Stimulated activated CD8-positive, alpha-beta memory T cell treated with anti-CD3 and anti-CD28 coated beads, Interleukin-4, amount 100 ng/mL, for 1 hour (primary cell): ENCODE data around the gene ZBTB1.
A peak's percentile ranks its signal among the peaks of the same experiment; 100 is the strongest.
"Not testable (repeated sequence)": the region's sequence is repeated elsewhere in the genome, so short reads cannot be mapped to it uniquely, and the experiment has no call there.

Experiments used
- DNase-seq, 2 donors: peaks; one replicate each; pipeline ENCODE4 v3.0.0-alpha.2; 2020; ENCODE audit warnings: low read depth in 2 of 2, low spot score in 1 of 2

Gene ZBTB1

DNA sequence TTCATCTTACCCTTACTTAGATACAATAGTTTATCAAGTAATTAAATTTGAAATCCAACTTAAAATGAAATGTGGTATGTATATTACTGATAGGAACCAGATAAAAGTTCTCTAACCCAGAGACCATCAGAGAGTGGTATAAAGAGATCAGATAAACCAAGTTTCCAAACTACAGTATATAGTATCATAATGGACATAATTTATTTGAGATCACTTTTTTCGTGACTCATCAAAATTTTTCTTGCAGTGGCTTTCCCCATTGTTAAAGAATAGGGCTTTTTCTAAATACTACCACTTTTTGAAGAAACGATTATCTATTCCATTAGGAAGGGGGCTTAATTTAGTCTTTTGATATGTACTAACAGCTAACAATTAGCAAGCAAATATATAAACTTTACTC, 20.8 kb downstream of the ZBTB1 start:
- DNase-seq = no peak

DNA sequence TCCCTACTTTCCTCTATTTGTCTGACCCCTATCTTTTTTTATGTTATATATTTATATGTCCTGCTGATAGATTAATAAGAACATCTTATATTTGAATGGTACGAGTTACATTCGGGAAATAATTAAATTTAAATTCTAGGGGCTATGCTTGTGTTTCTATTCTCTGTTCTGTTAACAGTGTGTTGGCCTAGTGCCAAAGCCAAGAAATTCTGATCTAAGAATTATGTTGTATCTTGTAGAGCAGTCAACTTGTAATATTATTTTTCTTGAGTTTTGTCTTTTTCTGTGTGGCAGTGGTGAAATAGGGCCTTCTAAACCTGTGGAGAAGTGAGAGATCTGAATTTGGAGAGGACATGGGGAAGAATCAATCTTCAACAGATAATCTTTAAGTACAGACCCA, 27.0 kb downstream of the ZBTB1 start:
- DNase-seq = no peak

DNA sequence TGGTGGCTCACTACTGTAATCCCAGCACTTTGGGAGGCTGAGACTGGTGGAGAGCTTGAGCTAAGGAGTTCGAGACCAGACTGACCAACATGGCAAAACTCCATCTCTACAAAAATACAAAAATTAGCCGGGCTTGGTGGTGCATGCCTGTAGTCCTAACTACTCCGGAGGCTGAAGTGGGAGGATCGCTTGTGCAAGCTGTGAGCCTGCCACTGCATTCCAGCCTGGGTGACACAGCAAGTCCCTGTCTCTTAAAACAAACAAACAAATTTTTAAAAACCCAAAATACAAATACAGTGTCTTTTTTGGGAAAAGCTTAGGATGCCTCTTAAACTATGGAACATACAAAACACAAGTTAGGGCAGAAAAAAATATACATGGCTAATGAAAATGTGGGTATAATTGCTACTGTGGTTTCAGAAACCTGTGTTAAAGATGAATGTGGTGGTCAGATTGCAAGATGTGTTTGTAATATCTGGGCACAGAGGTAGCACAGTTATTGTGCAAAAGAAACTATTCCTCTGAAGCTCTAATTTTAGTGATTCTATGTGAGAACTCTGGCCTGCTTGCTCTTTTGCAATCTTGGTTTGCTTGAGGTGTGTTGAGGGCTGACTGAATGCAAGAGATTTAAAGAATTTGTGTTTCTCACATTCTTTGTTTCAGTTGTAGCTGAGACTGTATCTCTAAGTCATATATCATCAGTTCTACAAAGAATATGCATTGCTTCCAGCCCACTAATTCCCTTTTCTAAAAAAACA, 32.1 kb downstream of the ZBTB1 start:
- DNase-seq = no peak

DNA sequence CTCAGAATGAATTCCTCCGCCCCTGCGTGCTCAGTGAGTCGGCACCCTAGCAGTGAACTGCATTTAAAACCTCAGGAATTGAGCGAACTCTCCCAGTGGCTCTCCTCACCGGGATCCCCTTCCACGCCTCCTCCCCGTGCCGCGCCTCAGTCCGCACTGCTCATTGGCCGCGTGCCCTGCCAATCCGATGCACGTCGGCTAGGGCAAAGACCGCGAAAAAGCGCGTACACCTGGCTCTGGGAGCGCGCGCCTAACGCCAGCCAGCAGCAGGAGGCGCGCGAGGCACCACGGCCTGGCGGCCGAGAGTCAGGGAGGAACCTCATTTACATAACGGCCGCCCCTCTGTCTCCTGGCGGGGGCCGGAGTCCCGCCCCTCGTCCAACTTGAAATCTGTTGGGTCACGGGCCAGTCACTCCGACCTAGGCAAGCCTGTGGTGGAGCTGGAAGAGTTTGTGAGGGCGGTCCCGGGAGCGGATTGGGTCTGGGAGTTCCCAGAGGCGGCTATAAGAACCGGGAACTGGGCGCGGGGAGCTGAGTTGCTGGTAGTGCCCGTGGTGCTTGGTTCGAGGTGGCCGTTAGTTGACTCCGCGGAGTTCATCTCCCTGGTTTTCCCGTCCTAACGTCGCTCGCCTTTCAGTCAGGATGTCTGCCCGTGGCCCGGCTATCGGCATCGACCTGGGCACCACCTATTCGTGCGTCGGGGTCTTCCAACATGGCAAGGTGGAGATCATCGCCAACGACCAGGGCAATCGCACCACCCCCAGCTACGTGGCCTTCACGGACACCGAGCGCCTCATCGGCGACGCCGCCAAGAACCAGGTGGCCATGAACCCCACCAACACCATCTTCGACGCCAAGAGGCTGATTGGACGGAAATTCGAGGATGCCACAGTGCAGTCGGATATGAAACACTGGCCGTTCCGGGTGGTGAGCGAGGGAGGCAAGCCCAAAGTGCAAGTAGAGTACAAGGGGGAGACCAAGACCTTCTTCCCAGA, 35.9 kb downstream of the ZBTB1 start, which contains the start of gene HSPA2:
Gene HSPA2, plus strand, starts transcription at position 534 of the 995 bp plus-strand sequence. Its CDS starts 109 bp downstream, at position 643.
- peak; percentile 81 to 88 for DNase-seq

DNA sequence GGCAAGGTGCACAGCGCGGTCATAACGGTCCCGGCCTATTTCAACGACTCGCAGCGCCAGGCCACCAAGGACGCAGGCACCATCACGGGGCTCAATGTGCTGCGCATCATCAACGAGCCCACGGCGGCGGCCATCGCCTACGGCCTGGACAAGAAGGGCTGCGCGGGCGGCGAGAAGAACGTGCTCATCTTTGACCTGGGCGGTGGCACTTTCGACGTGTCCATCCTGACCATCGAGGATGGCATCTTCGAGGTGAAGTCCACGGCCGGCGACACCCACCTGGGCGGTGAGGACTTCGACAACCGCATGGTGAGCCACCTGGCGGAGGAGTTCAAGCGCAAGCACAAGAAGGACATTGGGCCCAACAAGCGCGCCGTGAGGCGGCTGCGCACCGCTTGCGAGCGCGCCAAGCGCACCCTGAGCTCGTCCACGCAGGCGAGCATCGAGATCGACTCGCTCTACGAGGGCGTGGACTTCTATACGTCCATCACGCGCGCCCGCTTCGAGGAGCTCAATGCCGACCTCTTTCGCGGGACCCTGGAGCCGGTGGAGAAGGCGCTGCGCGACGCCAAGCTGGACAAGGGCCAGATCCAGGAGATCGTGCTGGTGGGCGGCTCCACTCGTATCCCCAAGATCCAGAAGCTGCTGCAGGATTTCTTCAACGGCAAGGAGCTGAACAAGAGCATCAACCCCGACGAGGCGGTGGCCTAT, 36.8 kb downstream of the ZBTB1 start:
- no peak for DNase-seq

DNA sequence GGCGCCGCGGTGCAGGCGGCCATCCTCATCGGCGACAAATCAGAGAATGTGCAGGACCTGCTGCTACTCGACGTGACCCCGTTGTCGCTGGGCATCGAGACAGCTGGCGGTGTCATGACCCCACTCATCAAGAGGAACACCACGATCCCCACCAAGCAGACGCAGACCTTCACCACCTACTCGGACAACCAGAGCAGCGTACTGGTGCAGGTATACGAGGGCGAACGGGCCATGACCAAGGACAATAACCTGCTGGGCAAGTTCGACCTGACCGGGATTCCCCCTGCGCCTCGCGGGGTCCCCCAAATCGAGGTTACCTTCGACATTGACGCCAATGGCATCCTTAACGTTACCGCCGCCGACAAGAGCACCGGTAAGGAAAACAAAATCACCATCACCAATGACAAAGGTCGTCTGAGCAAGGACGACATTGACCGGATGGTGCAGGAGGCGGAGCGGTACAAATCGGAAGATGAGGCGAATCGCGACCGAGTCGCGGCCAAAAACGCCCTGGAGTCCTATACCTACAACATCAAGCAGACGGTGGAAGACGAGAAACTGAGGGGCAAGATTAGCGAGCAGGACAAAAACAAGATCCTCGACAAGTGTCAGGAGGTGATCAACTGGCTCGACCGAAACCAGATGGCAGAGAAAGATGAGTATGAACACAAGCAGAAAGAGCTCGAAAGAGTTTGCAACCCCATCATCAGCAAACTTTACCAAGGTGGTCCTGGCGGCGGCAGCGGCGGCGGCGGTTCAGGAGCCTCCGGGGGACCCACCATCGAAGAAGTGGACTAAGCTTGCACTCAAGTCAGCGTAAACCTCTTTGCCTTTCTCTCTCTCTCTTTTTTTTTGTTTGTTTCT, 37.6 kb downstream of the ZBTB1 start:
- DNase-seq = no peak

DNA sequence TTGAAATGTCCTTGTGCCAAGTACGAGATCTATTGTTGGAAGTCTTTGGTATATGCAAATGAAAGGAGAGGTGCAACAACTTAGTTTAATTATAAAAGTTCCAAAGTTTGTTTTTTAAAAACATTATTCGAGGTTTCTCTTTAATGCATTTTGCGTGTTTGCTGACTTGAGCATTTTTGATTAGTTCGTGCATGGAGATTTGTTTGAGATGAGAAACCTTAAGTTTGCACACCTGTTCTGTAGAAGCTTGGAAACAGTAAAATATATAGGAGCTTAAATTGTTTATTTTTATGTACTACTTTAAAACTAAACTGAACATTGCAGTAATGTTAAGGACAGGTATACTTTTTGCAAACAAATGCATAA, 38.2 kb downstream of the ZBTB1 start:
- no peak for DNase-seq

DNA sequence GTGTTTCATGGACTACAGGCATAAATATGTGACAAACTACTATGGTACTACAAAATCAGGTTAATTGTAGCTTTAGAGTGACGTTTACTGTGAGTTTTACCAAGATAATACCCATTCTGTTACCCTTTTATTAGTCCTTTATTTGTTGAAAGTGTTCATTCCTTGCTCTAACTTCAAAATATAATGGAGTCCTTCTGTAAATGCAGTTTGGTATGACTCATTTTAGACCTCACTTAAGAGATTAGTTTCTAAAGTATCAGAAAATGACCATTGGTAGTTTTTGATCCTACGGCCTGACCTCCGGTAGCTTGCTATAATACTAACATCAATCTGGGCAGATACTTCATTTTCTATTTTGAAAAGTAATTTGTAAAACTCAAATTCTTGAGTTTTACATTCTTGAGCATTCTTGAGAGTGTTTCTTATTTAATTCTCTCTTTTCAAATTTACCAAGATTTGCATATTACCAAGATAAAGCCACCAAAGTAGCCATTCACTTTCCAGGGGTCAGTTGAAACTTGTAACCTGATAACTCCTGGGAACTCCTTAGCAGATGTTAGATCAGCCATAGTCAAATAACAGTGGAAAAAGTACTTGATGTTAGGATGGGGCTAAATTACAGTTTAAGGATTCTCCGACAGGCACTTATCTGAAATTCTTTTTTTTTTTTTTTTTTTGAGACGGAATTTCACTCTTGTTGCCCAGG, 40.2 kb downstream of the ZBTB1 start:
- DNase-seq = no peak

DNA sequence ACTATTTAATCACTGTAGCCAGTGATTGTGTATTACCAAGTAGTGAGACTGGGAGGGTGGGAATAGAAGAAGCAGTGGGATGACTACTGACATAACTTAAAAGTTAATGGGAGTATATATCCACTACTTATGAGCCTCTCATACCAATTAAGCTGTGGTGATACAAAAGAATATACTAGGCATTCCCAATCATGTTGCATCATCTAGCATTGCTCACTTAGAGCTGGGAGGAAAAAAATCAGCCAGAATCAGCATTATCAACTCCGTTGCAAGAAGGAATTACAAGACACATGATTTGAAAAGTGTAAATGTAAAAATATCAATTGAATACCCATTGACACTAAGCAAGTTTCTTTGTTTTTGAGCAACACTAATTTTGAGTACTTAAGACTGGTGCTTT, 44.4 kb downstream of the ZBTB1 start:
- DNase-seq = no peak

DNA sequence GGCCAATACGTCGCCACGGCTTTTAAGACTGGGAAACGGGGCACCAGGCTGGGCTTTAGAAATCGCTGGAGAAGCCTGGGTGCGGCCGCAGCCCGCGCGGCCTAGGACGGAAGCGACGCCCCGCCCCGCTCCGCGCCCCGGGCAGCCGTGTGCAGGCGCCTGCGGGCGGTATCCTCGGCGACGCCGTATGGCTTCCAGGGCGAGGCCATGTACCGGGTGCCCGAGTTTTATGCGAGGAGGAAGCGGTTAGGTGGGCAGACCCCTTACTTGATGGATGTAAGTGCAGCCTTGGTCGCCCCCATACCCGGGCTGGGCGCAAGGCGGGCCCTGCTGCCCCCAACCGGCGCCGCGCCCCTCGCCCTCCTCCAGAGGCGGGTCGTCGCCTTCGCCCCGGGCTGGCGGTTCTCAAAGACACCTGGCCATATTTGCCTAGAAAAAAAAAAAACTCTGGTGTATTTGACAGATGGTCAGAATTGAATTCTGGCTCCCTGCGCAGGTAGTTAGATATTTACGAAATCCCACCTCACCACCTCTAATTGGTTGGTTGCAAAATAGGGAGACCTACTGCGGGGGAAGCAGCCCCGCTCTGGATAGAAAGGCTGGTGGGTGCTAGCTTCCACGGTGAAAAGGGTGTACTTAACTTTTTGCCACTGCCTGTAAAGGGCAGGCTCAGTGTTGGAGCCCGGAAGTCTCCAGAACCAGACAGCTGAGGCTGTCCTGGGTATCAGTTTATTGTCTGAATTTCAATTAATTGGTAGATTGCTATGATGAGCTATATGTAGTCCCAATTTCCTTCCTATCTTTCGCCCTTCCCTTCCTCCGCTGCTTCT, 45.4 kb downstream of the ZBTB1 start, which contains the start of gene PPP1R36:
Gene PPP1R36, plus strand, starts transcription at position 171 of the 830 bp plus-strand sequence. Its CDS starts 37 bp downstream, at position 208.
- DNase-seq = no peak

DNA sequence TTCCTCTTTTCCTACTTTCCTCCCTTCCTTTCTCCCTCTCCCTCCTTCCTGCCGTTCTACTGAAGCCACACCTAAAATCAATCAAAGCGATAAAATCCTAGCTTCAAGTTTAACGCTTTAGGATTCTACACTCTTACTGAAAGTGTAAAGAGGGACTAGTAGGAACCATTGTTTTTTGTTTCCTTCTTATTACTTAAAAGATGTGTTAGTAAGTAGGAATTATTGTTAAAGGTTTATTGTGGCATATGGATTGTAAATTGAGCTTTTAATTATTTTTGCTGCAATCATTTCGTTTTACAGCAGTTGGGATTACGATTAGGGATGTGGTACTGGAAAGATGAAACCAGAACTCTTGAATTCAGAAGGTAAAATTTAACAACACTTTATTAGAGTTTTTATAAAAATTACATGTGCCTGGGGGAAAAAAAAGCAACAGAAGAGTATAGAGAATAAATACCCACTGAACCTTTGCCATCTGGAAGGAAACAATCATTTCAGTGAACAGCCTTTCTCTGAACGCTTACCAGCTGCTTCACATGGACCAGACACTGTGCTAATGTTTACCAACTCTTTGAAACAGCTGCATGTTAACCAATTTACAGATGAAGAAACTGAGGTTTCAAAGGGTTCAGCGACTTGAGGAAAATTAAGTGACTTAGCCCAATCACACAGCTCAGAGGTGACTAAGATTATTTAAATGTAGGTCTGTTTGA, 46.2 kb downstream of the ZBTB1 start:
- DNase-seq = no peak

DNA sequence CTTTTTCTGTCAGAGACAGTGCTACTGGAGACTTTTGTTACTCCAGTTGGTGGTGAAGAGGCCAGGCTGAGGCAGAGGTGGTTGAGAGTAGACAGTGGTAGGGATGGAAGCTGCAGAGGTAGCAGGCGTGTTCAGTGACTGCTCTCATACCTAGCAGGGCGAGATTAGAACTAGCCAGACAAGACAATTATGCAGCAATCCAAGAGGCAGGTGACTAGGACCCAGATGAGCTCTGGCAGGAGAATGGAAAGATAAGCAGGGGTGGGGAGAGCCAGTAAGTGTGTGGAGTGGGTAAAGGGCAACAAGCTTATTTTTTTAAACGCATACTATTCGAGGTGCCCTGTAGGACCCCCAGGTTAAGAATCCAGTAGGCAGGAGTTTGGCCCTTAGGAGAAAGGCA, 50.0 kb downstream of the ZBTB1 start:
- DNase-seq = no peak

DNA sequence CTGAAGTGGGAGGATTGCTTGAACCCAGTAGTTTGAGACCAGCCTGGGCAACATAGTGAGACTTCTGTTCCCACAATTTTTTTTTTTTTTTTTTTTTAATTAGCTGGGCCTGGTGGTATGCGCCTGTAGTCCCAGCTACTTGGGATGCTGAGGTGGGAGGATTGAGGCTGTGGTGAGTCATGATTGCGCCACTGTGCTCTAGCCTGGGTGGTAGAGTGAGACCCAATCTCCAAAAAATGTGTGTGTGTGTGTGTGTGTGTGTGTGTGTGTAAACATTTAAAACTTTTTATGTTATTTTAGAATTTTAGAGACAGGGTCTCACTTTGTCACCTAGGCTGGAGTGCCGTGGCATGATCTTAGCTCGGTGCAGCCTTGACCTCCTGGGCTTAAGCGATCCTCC, 52.0 kb downstream of the ZBTB1 start:
- no peak for DNase-seq

DNA sequence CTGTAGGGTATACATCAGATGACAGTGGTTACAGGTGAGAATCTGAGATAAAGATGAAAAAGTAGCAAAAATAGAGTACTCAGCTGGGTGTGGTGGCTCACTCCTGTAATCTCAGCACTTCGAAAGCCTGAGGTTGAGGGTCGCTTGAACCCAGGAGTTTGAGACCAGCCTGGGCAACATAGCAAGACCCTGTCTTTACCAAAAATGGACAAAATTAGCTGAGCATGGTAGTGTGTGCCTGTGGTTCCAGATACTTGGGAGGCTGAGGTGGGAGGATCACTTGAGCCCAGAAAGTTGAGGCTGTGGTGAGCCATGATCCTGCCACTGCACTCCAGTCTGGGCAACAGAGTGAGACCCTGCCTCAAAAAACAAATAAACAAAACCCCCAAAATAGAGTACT, 53.6 kb downstream of the ZBTB1 start:
- not testable (repeated sequence) for DNase-seq

DNA sequence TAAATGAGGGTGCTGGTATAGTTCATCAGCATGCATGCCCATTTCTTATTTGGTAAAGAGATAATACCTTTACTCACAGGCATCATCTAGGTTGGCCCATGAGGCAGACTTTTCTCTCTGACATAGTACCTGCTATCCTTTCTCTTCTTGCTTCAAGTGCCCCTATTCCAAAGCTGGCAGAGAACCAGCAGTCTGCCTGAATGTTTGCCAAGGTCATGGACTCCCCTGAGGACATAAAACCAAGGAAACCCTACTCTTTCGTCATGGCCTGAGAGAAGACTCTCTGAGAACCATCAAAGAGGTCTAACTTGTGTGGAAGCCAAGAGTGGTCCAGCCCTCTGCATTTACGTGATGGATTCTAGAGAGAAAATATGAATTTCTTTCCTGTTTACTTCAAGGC, 57.1 kb downstream of the ZBTB1 start:
- DNase-seq = no peak

DNA sequence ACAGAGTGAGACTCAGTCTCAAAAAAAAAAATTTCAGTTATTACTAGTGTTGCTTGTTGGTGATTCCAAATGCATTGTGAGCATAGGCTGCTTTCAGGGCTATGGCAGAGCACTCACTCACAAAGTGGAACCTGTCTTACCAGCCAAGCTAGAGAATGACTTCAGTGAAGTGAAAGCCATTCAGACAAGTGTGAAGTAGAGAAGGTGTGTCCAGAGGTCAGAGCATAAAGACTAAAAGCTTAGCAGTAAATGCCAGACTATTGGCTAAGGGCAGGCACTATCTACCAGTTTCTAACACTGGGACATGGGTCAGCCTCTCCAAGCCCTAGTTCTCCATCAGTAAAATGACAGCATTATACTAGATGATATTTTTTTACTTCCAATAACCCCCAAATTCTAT, 57.9 kb downstream of the ZBTB1 start:
- DNase-seq = no peak

DNA sequence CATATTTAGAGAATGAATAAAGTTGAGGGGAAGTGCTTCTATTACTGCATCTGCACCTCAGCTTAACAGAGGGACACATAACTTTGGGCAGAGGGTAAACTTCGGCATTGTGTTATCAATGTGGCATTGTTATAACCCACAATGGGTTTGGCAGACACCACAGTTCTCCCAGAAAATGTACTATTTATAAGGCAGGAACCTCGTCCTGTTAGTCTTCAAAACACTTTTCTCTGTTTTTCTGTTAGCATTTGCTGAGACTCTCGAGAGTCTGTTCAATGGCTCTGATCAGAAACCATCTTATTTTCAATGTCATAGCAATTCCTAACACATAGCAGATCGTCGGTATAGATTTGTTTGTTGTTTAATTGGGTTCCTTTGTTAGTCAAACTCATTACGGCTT, 59.1 kb downstream of the ZBTB1 start:
- no peak for DNase-seq

DNA sequence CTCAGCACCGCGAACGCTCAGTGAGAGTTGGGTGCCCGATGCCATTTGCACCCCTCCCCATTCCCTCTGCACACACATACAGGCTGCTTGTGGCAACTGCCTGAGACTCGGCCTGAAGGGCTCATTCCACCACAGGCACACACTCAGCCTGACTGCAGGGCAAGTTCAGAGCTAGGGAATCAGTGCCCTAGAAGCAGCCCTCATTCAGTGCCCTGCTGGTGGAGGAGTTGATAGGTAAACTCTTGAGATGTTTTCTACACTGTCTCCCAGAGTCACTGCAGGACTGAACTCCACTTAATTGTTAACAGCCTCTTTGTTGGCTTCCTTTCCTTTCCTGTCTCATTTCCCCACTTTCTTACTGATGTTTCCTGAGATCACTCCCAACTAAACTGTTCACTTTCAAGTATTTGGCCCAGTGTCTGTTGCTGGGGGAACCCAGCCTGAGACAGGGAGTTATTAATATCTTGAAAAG, 62.1 kb downstream of the ZBTB1 start:
- DNase-seq = no peak
